HG02759 (cell line): ENCODE measurements around the gene TACC3.

Source experiments
- ATAC-seq: cut with Tn5 transposase; IDR thresholded peaks from one replicate; pipeline ENCODE4 v1.9.1; 2021; ENCODE audit warnings: mild to moderate bottlenecking, moderate library complexity; ENCODE audit not compliant: unreplicated experiment

Gene TACC3

DNA sequence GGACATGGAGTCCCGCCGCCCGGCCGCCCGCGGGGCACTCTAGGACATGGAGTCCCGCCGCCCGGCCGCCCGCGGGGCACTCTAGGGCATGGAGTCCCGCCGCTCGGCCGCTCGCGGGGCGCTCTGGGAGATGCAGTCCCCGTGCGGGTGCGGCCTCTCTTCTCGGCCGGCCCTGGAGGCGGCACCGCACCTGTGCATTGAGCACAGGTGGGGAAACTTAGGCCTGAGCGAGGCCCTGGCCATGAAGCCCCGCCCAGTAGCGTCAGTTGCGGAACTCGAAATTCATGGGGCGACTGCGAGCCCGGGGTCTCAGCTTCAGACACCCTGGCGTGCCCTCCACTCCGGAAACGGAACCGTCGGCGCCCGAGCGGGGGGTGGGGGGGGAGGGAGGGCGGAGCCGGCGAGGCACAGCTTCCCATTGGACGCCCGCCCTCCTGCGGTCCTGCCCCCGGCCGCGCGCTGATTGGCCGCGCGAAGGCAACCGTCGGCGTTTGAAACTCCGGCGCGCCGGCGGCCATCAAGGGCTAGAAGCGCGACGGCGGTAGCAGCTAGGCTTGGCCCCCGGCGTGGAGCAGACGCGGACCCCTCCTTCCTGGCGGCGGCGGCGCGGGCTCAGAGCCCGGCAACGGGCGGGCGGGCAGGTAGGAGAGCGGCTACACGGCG, at the start of gene TACC3, which contains the start of gene TMEM129:
TSS of gene TACC3 (plus strand) at position 519 of the 663 bp plus-strand sequence. CDS start 1,901 bp downstream, outside the sequence.
TSS of gene TMEM129 (minus strand) at position 321 of the 663 bp plus-strand sequence. CDS start 486 bp downstream, outside the sequence.
- peak; percentile 81 for ATAC-seq

DNA sequence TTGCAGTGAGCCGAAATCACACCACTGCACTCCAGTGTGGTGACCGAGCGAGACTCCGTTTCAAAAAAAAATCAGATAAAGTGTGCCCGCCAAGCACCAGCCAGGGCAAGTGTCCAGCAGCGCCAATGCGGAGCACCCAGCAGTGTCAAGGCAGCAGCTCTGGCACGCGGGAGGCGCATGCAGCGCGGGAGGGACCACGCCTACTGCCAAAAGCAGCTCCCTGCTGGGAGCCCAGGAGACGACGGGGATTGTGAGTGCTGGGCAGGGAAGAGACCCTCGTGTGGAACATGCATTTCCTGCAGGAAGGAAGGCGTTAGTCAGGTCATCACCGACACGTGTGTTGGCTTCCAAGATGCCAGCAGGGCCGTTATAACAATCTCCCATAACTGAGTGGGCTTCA, 47.6 kb upstream of the TACC3 start:
- ATAC-seq, result no peak

DNA sequence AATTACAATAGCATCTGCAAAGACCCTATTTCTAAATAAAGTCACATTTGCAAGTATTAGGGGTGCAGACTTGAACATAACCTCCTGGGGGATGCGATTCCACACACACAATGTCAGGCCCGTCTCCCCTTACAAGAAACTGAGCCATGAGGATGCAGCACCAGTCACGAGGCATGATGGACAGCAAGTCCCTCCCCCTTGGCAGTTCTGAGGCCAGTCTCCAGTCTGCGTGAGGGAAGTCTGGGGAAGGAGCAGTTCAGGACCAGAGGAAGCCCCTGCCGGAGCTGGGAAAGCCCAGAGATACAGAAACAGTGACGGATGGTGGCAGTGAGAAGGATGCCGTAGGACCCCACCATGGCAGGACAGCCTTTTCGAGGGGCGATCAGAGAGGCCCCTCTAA, 46.6 kb upstream of the TACC3 start:
- ATAC-seq, result no peak

DNA sequence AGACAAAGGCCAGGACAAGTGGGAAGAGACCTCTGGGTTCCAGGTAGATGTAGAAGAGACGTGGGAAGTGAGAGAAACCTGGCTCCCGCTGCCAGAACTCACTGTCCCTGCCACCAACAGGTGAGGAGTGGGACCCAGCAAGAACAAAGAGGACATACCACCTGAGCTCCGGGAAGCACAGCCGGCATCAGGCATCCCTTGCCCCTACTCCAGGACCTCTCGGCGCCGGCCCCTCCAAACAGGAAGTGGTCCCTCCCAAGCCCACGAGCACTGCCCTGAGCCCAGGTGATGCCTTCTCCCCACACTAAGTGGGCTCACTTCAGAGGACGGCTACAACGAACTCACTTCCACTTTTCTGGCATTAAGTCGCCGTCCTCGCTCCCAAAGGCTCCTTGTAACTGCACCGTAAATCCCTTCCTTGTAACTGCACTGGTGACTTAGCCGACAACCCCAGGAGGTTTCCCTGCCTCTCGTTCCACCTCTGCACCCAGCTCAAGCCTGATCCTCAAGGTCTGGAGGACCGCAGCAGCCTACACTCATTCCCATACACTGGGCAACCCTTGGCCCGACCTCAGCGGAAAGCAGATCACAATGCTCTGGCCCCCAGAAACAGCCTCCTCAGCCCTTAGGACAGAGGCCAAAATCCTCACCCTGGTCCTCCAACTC, 46.1 kb upstream of the TACC3 start:
- ATAC-seq, result no peak

DNA sequence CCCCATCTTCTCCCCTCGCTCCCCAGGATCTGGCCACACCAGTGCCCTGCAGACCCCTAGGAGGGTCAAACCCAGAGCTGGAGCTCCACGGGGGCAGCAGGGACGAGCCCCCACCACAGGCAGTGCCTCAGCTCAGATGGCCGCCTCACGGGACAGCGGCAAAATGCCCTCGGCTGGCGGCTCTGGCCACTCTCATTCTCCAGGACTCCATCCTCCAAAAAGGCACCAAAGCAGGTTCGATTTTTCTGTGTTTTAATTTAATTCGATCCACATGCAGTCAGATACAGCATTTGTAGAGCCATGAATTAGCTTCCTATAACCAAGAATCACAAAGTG, 45.6 kb upstream of the TACC3 start:
- ATAC-seq, result no peak

DNA sequence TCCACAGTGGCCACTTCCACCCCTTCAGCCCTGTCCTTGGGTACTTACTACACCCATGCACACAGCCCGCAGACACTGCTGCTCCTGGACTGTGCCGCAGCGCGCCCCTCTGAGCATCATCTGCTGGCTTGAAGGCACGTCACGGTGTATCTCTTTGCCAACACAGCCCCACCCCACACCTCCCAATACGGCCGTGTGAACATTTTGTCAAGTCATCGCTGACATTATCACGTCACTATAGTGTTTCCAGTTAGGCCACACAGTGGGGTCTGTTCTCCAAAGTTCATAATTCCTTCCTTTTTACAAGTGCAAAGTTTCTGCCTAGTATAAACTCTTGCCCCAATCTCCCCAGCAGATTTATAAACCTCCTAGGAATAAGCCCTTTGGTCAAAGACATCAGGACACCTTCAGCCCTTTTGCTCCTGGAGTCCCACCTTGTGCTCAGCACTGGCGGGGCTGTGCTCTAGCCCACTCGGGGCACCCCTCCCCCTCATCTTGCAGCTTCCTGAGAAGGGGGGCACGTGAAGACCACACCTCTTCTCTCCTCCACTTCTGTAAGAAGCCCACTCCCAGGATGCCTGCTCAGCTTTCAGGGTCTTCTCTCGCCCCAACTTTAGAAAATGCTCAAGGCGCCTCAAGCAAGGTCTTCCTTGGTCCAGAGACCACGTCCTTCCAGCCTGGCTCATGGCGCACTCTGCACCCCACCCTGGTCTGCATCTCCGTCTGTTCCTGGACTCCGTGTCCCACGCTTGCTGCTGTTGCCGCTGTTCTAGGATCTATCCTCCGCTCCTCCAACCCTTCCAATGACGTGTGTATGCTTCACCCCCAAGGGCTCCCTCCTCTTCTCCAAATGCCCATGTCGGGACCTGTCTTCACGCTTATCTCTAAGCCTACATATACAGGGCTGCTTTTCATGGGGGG, 44.5 kb upstream of the TACC3 start:
- ATAC-seq, result no peak

DNA sequence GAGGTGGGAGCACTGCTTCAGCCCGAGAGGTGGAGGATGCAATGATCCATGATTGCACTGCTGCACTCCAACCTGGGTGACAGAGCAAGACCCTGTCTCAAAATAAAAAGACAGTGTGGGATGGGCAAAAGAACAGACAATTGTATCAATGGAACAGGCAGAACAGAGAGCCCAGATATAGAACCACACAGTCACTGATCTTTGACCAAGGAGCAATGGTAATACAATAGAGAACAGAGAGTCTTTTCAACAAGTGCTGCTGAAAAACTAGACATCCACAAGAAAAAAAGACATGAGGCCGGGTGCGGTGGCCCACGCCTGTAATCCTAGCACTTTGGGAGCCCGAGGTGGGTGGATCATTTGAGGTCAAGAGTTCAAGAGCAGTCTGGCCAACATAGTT, 43.1 kb upstream of the TACC3 start:
- no peak for ATAC-seq

DNA sequence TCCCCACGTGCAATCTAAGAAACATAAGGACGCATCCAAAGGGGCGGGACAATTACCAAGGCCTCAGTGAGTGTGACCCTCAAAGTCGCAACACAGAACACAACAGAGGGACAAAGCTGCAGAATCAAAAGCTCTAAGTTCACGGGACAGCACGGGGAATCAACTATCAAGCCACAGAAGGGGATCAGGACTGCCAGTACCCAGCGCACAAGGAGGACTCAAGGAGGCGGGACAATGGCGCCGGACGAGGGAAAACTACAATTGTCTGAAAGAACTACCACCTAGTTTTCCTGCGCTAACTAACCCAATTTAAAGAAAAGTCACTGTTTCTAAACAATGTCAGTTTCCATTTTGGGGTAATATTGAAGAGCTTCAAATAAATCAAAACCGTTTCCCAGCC, 38.5 kb upstream of the TACC3 start:
- ATAC-seq, result no peak

DNA sequence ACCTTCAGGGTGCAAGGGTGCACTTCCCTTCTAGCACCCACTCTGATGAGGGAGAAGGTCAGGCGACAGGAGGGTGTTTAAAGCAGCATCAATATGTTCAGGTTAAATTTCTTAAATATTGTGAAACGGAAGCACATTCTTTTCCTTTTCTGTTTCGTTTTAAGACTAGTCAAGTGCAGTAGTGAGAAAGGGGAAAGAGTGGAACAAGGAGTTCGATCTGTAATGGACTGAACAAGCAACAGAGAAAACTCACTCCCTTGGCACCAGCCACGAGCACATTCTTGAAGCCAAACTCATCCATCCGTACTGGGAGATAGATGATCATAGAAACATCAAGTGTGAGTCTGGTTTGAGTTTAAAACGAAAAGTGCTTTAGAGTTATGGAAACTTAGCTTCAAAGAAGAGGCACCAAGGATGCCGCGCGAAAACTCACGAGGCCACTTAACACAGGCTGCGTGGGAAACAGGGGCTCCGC, 38.0 kb upstream of the TACC3 start:
- no peak for ATAC-seq

DNA sequence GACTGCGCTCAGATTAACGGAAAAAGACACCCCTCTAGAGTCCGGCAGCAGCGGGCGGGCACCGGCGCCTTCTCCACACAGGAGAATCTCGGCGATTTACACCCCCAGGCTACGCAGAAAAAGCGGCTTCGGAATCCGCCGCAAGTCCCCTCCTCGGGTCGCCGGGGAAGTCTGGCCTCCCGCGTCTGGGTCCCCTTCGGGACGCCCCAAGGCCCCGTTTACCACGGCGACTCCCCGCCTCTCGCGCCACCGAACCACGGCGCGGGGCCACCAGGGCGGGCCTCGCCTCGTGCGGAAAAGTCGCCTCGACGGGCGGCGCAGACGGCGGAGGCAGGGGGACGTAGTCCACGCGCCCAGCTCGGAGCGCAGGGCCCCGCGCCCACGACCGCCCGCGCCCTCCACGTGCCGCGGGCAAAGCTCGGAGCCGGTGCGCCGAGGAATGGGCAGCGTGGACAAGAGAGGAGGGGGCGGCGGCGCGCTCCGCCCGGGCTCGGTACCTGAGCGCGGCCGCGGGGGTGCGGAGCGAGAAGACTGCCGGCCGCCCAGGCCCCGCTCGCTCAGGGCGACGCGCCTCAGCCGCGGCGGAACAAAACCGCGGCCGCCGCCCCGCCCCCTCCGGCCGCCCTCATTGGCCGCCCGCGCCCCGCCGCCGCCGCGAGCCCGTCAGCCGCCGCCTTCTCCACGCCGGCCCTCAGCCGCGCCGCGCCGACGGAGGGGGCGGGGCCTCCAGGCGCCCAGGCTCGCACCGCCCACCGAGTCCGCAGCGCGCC, 37.4 kb upstream of the TACC3 start, which contains the start of gene FAM53A:
TSS of gene FAM53A (minus strand) at position 578 of the 770 bp plus-strand sequence. CDS start 15,572 bp downstream, outside the sequence.
- peak; percentile 93 for ATAC-seq

DNA sequence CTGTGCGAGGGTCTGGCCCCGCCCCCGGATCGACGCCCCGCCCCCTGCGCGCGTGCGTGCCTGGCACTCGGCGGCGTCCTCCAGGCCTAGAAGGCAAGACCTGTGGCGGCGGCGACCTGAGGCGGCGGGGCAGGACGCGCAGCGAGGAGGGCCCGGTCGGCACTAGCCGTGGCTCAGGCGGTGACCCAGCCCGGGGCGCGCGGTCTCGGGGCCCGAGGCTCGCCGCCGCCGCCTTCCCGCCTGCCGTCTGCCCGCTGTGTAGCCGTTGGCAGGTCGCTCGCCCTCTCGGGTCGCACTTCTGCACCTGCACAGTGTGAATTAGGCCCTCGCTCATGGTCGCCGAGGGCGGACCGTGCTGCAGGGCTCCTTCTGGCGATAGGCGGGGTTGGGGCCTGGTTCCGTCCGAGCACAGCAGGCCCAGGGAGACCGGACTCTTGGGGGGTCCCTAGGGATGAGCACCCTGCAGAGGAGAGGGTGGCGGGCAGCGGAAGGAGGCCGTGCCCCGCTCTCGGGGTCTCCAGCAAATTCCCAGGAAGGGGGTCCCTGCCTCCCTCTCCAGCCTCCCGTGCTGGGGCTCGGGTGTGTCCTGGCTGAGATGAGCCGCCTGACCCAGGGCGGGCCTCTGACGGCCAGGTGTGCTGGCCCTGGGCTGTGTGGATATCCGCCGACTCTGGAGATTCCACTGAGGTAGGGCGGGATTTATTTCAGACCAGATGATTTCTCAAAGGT, 36.7 kb upstream of the TACC3 start:
- ATAC-seq, result no peak

DNA sequence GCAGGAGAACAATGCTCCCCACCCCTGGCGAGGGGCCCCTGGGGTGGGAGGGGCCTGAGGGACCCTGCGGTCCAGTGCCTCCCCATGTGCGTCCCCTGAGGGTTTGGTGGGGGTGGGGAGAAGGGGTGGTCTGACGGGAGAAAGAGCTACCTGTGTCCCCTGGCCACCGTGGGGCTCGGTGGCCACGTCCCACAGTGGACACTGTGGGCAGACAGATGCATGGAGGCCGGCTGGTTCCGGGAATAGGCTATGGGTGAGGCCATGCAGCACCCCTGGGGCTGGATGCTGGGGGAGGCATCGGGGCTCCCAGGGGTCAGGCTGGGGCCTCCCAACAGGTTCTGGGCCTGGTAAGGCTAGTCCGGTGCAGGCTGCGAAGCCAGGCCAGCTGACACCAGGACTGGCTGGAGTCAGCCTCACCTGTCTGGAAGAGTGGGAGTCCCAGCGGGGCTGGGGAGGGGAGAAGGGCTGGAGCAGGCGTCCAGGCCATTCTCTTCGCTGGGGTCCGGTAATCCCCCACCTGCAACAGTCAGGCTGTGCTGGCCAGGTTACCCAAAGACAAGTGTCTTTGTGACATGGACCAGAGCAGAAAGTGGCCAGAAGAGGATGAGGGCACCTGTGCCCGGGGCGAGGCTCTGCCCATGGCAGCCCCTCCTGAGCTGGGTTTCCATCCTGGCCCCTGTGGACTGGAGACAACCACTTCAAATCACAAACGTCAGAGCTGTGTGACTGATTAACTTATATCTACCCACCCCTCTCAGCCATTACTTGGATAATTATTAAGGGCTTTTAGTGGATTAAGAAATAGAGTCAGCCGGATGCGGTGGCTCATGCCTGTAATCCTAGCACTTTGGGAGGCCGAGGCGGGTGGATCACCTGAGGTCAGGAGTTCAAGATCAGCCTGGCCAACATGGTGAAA, 35.8 kb upstream of the TACC3 start:
- no peak for ATAC-seq

DNA sequence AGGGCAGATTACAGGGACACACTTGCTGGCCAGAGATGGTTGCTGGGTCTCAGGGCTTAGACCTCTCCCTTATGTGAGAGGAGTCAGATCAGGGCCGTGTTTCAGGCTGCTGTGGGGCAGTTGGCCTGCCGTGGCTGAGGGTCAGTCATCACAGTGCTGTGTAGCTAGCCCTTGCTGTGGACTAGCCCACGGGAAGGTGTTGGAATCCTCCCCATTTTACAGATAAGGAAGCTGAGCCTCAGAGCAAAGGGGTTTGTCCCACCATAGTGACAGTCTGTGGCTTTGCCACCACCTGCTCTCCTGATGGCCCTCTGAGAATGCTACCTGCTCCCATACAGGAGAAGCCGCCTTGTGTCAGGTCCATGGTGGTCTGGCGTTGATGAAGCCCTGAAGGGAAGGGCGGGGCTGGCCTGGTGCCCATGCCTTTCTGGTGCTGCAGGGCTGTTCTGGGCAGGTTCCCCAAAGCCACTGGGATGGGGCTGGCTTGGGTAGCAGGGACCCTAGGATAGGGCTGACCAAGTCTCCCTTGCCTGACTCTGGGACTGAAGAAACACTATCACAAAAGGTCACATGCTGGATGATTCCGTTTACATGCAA, 34.8 kb upstream of the TACC3 start:
- ATAC-seq, result no peak

DNA sequence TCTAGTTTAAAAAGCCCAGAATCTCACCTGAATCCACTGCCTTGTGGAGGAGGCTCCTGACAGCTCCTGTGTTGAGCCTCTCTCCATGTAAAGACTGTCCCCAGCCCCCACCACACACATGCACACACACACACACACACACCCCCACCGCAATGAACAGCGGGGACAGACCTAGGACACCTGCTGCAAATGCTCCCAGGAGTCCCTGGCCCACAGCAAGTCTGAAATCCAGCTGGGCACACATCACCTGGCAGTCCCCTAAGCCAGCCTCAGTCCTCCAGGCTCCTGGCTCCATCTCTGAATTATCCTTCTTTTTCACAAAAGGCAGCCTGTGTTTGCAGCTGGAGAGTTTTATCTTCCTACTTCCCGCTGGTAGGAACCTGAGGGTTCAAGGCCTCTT, 30.6 kb upstream of the TACC3 start:
- ATAC-seq, result no peak

DNA sequence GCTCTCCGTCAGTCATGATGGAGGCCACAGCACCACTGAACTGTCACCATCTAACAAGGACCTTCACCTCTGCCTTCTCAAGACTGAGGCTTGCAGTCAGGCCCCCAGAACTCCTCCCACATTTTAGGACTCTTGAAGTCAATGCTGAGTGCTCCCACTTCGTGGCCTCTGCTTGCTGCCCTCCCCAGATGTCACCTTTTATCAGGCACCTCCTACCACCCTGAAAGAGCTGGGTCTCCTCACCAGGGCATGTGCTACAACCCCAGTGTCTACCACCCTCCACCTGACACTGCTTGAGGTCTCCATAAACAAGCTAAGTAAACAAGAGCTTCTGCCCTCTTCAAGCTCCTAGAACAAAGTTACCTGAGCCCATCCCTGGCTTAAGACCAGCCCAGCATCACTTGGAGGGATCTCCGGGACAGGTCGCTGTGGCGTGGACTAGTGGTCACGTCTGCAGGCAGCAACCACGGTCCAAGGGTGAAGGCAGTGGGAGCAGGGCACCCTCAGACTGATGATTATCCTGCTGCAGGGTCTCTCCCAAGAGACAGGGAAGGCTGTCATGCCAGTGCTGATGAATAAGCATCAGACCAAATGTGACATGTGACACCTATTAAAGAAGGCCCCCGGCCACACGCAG, 29.5 kb upstream of the TACC3 start:
- no peak for ATAC-seq

DNA sequence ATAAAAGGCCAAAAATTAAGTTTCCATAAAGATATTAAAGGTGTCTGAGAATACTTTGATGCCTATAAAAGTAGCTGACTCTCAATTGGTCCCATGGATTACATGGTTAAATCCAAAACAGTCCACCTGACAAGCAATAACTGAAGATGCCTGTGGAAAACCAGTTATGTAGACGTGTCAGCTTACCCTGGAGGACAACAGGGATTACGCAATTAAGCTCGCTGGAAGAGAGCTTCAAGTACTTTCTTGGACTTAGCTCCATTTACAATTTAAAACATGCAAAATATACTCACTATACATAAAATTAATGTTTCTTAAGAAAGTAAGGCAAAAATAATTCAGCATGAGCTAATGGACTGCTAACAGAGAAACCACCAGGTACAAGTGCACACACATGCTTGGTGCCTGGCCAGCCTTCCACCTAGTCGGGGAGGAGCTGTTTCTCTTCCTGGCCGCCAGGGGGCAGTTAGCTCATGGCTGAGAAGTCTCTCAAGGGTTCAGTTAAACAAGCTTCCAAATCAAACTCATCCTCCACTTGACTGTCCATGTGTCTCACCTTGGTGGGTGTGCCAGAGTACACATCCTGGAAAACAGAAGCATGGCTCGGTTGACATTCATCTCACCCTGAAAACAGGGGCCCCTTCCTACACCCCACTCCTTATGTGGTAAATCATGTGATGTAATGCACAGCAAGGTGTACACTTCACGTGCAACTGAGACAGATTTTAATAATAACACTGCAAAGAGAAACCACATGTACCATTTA, 28.0 kb upstream of the TACC3 start:
- ATAC-seq, result peak; percentile 72

DNA sequence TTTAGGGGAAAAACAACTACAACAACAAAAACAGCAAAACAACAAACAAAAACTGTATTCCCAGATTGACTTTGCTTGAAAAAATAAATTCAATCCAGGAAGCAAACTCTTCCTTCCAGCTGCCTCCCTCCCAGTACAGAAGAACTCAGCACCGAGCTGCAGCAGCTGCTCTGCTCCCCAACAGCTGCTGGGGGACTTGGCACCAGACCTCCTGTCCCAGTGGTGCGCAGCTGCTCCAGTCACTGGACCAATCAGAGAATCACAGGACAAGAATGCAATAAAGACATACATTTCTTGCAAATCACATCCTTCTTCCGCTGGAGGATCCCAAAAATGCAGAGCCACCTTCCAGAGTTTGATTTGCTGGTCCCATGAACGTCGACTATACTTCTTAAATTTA, 25.4 kb upstream of the TACC3 start:
- no peak for ATAC-seq
